HG03025 (cell line): ENCODE results near the gene PRDM15.

Experiments
- ATAC-seq: cut with Tn5 transposase; IDR thresholded peaks from one replicate; pipeline ENCODE4 v1.9.1; 2021; ENCODE audit warnings: mild to moderate bottlenecking, moderate library complexity; ENCODE audit not compliant: unreplicated experiment, low FRiP score

Gene PRDM15

DNA sequence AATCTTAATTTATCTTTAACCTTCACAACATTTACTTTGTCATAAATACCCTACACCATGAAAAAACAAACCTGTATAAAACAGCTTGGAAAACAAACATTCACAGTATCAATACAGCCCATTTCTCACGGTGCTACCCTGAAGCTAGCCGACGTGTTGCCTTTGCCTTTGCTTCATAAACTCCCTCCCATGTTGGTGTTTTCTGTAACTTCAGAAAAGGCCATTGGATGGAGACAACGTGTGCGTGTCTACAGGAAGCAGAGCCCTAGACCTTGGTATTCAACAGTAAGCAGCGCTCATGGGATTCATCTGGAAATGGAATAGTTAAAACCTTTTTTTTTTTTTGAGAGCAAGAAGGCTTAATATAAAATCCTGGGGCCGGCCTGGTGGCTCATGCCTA is 7.2 kb upstream of the PRDM15 start:
- ATAC-seq: no peak

DNA sequence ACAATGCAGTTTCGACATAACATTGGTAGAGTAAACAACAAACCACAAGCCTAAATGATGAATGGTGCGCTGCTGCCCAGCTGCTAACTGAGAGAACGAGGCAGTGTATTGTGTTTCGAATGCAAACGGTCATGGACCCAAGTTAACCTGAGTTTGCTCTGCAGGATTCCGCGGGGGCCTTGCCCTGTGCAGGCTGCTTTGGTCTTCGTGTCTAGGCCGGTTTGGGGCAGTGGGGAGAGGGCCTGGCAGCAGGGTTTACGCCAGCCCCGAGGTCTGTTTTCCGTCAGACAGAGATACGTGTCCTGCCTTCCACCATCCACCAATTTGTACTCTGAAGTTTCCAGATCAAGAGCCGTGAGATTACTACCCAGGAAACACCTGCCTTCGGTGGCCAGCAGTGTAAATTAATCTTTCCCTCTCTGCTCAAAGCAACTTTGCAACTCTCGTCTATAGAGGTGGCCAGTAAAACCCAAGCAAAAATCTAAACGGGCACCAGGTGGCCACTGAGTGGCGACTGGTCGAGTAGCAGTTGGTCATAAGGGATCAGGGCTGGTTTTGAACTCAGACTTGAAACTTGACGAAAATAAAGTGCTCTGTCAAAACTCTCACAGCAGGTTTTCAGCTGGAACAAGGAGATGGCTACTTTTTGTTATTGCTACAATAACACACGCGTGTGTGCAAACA is 6.3 kb upstream of the PRDM15 start:
- no peak for ATAC-seq

DNA sequence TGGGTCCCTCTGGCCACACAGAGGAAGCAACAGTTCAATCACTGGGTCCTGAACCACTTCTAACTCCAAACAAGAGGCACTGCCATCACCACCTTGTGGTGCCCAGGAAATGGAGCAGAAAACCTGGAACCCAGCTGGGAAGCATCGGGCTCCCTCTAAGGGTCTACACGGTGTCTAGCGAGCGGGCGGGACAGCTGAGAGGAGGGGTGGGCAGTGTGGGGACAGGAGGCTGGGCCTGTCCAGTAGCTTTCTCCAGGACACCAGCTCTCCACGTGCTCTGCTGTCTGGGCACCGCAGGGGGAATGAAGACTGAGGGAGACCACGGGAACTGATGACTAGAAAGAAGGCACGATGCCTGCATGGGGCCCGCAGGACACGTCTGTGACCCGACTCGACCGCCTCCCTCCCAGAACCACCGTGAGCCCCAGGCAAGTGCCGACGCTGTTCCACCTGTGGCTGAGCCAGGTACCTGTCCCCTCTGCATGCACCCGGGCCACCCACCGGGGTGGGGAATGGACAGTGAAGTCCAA is 5.4 kb upstream of the PRDM15 start:
- ATAC-seq: no peak

DNA sequence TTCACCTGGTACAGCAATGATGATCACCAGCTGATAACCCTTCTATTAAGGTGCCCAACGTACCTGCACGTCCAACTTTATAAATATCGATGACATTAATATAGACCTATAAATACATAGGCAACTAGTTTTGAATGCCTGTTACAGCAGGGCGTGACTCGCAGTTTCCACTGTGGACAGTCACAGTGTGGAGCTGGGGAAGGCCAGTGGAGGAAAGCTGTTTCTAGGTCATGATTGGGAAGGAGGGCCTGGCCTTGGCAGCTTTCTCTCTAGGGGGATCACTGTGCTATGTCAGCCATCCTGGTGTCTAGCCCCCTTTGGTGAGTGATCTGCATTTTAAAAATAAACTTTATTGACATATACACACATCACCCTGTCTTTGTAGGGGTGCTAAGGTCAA is 4.4 kb upstream of the PRDM15 start:
- ATAC-seq: no peak

- no peak for ATAC-seq
These were observed 1.9 kb upstream of the PRDM15 start for GRCh38 chr21:41881051-41881450.

GRCh38 chr21:41880153-41880552 is 1.0 kb upstream of the PRDM15 start:
- no peak for ATAC-seq

GRCh38 chr21:41878831-41879189 is 334 bp downstream of the PRDM15 start:
- peak; percentile 53 for ATAC-seq

- ATAC-seq: peak; percentile 18
These were observed 978 bp downstream of the PRDM15 start for GRCh38 chr21:41877901-41878830.

DNA sequence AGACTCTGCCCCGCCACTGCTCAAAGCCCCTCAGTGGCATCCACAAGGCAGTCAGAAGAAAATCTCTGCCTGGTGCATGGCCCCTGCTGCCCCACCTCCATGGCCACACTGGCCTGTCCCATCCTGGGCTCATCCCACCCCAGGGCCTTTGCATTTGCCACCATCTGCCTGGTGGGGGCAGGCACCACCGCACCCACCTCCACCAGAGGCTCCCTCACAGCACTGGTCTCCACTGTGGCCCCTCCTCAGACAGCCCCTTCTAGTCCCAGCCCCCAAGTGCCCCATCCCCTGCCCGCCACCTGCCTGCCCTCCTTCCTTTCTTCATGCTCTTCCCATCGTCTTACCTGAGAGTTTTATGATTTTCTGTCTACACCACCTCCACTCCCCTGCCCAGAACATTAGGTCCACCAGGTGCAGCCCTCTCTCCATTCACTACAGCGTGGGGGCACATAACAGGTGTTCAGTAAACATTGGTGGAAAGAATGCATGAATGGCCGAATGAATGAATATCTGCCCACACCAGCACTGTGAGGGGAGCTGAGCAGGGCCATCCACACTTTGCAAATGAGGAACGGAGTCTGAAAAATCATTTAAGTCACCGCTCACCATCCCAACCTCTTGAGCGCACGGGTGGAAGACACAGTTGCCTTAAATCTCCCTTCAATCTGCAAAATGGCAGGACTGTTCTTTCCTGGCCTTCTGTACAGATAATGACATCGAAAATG is 2.1 kb downstream of the PRDM15 start:
- ATAC-seq: no peak

DNA sequence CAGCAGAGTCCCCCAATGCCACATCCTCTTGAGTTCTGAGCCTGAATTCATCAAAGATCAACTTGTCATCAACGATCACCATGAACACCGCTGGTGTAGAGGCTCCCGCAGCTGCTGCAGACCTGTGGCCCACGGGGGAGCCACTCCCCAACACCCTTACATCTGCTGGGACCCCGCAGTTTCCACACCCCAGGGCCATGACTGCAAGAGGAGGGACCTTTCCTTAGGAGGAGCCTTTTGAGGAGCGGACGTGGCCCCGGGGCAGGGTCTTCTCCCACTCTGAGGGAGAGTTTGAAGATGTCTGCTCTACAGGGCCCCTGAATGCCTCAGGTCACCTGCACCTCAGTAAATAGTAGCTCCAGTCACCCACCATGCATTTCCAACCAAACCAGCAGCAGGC is 2.7 kb downstream of the PRDM15 start:
- ATAC-seq: no peak

- no peak for ATAC-seq
These were observed 4.1 kb downstream of the PRDM15 start for GRCh38 chr21:41875086-41875485.

DNA sequence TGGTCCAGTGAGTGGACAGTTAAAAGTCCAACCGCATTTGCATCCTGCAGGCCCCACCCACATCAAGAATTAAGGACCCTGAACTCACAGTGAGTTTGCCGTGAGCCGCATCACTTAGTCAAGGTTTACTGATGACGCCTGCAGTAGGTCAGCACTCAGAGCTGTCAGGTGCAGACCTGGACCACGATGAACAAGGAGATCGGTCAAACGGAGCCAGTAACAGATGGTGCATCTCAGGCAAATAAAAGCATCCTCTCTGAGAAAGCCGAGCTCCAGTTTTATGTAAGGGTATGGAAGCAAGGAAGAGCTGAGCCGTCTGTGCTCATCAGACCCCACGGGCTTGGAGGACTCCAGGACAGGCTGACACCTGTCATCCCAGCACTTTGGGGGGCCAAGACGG is 4.5 kb downstream of the PRDM15 start:
- ATAC-seq: no peak

DNA sequence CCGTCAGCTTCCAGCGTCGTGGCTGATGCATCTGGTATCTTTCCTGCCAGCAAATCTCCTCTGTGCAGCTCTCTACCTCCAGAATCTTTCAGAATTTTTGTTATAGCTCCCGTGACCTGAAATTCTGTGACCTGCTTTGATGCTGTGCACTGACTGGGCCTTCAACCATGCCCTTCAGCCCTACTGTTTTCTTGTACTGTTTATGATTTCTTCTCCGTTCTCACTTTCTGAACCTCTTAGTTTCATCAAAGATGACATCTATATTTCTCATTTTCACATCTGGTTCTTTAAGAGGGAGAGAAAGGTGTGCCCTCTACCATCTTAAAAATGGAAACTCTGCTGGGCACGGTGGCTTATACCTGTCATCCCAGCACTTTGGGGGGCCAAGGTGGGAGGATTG is 5.7 kb downstream of the PRDM15 start:
- ATAC-seq: no peak

DNA sequence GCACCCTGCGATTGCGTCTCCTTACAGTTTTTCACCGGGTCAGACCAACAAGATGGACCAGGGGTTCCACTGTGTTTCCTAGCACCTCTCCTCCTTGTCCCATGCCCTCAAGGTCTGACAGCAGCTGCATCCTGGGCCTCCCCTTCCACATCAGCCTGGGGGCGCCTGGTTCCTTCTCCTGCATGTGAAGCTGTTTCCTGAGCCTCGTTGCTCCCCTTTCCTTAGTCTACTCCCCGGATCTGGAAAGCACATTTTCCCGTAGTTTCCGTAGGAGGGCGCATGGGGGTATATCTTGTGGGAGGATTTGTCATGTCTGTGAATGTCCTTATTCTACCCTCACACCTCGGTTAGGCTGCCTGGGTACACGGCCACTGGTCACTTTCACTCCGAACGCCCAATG is 6.1 kb downstream of the PRDM15 start:
- ATAC-seq: no peak

- ATAC-seq: no peak
These were observed 7.7 kb downstream of the PRDM15 start for GRCh38 chr21:41871293-41872030.

DNA sequence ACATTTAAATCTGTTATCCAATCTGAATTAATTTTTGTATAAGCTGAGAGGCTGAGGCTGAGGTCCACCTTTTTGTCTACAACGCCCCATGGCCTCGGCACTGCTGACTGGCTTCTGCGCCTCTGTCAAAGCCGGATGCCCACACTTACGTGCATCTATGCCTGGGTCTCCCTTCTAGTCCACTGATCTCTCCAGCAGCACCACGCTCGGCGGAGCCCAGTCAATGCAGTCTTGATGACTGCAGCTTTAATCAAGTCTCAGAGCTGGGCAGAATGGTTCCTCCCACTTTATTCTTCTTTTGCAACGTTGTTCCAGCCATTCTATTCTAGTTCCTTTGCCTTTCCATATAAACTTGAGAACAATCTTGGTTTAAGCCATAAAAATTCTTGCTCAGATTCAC is 9.4 kb downstream of the PRDM15 start:
- no peak for ATAC-seq

GRCh38 chr21:41868062-41868710 is 11.0 kb downstream of the PRDM15 start:
- ATAC-seq: peak; percentile 41

GRCh38 chr21:41867313-41867712 is 11.8 kb downstream of the PRDM15 start:
- no peak for ATAC-seq

DNA sequence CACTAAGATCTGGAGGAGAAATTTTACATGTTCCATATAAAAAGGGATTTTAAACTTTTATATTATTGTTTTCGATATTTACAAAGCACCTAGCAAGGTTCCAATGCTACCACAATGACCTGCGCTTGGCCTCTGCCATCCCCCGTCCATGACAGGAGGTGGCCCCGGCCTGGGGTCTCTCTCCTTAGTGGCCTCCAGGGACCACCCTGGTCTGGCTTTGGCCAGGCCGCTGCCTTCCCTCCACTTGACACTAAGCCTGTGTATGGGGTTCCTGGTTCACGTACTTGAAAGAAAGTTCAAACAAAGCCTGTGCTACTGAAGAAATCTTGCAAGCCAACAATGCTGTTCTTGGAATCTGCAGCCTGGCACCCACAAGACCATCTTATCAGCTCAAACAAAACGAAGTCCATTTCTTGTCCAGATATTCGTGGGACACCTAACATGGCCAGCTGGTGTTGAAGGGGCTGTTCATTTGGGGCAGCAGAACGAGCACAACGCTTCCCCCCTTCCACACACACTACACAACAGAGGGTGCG is 12.8 kb downstream of the PRDM15 start:
- no peak for ATAC-seq
